Measurements from ENCODE around the gene MILR1.
"Not testable (repeated sequence)": the region's sequence is repeated elsewhere in the genome, so short reads cannot be mapped to it uniquely, and the experiment has no call there.

MILR1 gene, protein sequence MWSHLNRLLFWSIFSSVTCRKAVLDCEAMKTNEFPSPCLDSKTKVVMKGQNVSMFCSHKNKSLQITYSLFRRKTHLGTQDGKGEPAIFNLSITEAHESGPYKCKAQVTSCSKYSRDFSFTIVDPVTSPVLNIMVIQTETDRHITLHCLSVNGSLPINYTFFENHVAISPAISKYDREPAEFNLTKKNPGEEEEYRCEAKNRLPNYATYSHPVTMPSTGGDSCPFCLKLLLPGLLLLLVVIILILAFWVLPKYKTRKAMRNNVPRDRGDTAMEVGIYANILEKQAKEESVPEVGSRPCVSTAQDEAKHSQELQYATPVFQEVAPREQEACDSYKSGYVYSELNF

DNA sequence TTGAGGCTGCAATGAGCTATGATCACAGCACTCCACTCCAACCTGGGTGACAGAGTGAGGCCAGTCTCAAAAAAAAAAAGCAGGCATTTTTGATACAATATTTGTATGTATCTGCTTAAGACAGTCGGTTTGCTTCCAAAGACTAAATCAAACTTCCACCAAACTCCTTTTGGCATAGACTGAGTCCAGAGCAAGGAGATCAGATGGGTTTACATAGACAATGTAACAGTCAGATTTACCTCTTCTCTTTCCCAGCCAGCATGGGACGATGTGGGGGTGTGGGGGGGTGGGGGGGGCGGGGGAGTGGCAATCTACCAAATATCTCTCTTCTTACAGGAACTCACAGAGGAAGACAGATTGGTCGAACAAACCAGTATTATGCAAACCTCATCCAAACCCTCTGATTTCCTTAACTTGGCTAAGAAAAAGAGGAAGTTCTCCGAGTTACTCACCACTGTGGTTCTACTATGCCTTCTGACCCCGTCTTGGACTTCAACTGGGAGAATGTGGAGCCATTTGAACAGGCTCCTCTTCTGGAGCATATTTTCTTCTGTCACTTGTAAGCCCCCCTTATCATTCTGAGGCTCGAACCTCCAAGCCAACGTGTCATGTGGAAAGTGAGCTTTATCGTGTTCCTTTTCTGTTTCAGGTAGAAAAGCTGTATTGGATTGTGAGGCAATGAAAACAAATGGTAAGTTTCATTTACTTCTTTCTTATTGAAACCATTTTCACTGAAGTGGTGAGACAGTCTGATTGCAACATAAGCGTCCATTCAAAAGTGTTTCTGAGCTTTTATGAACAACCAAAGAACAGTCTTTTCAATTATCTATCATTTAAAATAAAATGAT lies at the start of gene MILR1:
Gene MILR1 (plus strand): TSS at position 451 of the 848 bp plus-strand sequence. CDS start 54 bp downstream, at position 505.
- DNase-seq, result no peak

DNA sequence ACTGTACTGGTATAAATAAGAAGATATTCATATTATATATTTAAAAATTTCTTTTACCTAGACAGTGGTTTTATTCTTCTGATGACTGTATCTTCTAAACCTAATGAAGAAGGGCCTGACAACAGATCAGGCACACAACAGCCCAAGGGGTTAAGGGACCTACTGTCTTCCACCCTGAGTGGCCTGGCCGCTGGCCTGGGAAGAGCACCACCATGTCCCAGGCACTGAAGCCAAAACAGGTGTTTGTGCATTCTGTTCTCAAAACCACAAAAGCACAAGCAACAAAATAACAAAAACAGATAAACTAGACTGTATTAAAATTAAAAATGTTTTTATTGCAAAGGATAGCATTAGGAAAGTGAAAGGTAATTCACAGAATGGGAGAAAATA lies 49.2 kb upstream of the MILR1 start:
- no peak for DNase-seq

DNA sequence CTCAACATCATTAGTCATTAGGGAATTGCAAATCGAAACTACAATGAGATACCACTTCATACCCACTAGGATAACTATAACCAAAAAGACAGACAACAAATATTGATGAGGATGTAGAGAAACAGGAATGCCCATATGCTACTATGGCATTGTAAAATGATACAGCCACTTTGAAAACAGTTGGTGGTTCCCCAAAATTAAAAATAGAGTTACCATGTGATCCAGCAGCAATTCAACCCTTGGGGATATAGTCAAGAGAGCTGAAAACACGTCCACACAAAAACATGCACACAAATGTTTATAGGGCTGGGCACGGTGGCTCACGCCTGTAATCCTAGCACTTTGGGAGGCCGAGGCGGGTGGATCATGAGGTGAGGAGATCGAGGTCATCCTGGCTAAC lies 48.3 kb upstream of the MILR1 start:
- no peak for DNase-seq

DNA sequence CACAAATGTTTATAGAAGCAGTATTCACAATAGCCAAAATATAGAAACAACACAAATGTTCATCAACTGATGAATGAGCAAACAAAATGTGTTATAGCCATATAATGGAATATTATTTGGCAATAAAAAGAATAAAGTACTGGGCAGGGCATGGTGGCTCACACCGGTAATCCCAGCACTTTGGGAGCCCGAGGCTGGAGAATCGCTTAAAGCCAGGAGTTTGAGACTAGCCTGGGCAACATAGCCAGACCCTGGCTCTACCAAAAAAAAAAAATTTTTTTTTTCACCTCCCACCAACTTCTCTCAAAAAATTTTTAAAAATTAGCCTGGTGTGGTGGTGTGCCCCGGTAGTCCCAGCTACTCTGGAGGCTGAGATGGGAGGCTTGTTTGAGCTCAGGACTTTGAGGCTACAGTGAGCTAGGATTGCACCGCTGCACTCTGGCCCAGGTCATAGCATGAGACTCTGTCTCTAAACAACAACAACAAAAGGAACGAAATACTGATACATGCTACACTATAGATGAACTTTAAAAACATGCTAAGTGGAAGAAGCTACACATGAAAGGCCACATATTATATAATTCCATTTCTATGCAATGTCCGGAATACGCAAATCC lies 47.6 kb upstream of the MILR1 start:
- DNase-seq, result no peak

DNA sequence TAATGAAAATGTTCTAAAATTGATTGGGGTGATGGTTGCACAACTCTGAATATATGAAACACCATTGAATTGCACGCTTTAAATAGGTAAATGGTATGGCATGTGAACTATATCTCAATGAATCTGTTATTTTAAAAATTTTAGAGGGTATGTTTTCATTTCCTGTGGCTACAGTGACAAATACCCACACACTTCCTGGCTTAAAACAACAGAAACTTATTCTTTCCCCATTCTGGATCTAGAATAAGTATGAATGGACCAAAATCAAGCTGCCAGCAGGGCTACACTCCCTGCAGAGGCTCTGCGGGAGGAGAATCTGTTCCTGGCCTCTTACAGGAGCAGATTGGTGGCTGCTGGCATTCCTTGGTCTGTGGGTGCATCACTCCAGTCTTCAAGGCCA lies 47.0 kb upstream of the MILR1 start:
- DNase-seq, result no peak

DNA sequence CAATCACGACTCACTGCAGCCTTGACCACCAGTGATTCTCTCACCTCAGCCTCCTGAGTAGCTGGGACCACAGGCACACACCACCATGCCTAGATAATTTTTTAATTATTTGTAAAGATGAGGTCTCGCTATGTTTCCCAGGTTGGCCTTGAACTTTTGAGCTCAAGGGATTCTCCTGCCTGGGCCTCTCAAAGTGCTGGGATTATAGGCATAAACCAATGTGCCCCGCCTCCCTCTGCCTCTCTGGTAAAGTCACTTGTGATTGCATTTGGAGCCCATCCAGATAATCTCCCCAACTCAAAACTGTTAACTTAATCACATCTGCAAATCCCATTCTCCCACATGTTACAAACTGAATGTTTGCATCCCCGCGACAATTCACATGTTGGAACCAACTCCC lies 46.4 kb upstream of the MILR1 start:
- no peak for DNase-seq

DNA sequence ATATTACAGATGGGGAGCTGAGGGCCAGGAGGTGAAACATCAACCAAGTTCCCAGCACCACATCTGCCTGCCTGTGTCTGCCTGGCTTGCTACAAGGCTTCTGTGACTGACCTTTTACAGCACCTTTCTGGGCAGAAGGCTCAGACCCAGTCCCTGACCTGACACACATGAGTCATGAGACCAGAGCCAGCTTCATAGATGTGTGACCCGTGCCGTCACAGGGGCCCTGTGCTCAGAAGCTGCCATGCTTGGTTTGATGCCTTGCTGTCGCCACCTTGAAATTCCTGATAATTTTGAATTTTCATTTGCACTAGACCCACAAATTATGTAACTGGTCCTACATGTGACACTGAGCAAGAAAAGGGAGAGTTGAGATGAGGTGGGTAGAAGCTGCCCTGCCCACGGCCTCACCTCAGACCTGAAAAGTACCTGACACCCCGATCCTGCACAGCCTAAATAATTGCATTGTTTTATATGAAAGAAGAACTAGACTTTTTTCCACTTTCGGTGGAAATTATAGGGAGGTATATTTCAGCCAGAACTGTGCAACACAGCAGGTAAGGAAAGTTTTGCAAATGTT lies 44.9 kb upstream of the MILR1 start:
- no peak for DNase-seq

DNA sequence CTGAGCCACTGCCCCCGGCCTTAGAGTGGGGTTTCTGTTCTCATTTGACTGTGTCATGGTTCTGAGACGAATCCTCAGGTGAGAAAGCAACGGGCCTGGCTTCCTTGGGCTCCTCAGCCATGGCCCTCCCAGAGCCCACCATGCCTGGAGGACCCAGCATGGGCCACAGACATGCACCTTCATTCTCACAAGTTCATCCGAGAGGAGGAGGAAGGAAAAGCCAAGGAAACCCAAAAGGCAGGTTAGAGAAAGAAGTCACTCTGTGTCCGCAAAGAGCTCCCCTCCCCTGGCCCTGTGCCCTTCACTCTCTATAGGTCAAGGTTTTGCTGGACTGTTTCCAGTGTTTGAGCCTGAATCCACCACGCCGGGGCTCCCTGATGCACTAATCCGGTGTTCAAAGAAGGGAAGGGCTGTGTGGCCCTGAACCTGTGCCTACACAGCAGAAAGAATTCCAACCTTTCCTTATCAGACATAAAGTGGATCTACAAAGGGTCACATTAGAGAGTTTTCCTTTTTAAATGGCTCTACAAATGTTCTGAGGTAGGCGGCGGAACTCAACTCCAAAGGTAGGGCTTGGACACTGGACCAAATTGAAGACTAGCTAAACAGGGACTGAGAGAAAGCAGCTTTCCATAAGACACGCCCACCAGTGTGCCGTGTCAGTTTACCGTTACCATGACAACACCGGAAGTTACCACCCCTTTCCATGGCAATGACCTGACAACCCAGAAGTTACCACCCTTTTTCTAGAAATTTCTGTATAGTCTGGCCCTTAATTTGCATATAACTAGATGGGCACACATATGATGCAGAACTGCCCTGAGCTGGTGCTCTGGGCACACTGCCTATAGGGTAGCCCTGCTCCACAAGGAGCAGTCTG lies 42.4 kb upstream of the MILR1 start:
- no peak for DNase-seq

DNA sequence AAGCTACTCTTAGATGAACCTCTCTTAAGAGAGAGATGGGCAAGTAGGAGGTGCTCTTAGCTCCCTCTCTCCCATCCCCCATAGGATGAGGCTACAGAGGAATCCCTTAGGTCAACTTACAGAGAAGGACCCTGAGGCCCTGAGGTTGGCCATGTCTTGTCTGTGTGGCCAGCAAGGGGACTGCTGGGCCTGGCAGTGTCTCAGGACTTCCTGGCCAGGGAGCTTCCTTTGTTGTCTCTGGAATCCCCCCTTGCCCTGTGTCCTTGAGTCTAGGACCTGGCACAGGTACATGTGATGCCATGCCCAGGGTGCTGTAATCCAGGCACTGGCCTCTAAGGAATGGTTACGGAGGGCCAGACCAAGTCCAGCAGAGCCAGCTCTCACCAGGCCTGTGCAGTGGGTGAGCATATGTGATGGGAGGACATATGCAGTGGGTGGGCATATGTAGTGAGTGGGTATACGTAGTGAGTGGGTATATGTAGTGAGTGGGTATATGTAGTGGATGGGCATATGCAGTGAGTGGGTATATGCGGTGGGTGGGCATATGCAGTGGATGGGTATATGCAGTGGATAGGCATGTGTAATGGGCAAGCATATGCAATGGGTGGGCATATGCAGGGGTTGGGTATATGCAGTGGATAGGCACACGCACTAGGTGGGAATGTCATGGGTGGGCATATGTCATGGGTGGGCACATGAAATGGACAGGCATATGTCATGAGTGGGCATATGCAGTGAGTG lies 38.0 kb upstream of the MILR1 start:
- DNase-seq, result no peak

DNA sequence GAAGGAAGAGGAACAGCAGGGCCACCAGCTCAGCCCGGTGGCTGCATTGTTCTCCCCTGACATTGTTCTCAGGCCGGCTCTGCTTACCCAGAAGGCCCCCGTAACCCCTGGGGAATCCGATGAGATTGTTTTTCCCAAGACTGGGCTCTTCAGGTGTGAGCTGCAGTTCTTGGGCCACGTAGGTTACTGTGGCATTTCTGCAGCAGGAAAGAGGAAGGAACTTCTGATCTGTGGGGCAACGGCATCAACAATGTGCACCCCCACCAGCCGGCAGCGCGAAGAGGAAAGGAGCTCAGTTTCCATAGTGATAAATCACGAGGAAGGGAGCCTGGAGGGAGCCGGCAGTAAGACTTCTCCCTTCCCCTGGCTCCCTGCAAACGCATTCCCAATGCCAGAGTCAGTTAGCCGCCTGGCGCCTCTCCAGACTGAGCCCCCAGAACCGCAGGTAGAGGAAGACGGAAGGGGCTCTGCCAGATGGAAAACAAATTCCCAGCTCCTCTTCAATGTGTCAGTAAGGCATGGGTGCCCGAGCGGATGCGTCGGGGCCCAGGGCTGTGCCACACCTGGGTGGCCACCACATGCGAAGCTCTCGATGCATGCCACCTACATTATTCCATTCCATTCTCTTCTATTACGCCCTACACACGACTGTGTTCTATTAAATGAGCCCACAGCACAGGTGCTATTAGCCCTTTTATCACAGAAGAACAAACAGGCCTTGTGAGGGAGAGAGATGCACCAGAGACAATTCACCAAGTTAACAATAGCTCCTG lies 36.7 kb upstream of the MILR1 start:
- no peak for DNase-seq

DNA sequence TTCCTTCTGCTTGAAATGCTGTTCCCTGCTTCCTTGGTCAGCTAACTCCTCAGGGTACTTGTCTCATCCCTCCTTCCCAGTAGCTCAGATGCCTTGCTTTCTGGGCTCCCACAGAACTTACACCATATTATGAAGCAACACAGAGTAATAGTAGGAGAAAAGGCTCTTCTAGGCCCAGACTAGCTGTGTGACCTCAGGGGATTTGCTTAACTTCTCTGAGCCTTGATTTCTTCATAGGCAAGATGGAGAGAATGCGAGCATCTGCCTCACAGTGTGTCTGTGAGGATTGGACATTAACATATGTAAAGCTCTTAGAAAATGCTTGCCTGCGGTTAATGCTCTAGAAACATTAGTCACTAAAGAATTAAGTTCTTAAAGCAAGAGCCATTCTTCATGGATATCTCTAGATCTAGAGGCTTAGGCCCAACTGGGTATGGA lies 36.0 kb upstream of the MILR1 start:
- no peak for DNase-seq

DNA sequence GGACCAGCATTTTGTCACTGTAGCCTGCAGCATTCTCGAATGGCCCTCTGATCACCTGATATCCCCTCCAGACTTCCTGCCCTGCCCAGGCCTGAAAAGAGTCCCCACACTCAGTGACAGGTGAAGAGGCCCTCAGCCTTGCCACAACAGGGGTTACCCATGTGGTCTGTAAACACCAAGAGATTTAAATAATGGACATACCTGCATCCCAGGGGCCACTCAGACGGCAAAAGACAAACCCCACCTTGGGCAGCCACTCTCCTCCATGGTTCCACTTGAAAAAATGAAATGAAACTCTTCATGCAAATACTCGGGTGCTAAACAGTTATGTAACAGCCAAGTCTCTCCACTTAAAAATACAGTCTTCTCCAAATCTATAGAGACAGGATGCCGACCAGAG lies 35.4 kb upstream of the MILR1 start:
- no peak for DNase-seq

DNA sequence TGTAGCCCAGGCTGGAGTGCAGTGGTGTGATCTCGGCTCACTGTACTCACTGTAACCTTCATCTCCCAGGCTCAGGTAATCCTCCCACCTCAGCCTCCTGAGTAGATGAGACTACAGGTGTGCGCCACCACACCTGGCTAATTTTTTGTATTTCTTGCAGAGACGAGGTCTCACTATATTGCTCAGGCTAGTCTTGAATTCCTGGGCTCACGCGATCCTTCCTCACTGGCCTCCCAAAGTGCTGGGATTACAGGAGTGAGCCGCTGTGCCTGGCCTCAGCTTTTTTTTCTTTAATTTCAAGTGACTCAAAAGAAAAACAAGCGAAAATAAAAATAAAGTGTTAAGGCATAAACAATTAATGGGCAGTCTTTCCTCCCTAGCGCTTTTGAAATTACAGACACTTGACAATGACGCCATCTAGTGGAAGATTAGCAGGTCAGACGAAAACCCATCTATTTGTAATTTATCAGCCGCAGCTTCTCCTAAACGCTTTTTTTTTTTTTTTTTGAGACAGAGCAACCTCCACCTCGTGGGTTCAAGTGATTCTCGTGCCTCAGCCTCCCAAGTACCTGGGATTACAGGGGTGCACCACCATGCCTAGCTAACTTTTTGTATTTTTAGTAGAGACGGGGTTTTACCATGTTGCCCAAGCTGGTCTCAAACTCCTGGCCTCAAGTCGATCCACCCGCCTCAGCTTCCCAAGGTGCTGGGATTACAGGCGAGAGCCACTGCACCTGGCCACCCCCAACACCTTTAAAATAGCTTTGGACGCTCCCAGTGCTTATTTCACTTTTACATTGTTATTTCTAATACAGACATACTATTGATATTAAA lies 30.2 kb upstream of the MILR1 start:
- no peak for DNase-seq

DNA sequence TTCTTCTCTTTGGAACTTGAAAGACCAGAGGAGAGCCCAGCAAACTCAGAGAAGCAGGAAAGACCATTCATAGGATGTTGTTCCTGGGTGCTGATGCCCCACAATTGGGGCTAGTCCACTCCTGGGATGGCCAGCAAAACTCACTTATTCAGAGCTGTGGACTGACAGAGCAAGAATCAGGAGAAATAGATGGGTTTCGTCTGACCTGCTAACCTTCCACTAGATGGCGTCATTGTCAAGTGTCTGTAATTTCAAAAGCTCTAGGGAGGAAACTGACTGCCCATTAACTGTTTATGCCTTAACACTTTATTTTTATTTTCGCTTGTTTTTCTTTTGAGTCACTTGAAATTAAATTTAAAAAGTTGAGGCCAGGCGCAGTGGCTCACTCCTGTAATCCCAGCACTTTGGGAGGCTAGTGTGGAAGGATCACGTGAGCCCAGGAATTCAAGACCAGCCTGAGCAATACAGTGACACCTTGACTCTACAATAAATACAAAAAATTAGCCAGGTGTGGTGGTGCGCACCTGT lies 28.7 kb upstream of the MILR1 start:
- no peak for DNase-seq

DNA sequence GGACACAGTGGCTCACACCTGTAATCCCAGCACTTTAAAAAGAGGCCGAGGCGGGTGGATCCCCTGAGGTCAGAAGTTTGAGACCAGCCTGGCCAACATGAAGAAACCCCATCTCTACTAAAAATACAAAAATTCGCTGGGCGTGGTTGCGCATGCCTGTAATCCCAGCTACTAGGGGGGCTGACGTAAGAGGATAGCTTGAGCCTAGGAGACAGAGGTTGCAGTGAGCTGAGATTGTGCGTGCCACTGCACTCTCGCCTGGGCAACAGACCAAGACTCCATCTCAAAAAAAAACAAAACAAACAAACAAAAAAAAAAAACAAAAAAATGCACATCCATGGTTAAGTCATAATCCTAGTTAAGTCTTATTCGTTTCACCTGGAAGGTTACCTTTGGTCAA lies 26.8 kb upstream of the MILR1 start:
- not testable (repeated sequence) for DNase-seq

DNA sequence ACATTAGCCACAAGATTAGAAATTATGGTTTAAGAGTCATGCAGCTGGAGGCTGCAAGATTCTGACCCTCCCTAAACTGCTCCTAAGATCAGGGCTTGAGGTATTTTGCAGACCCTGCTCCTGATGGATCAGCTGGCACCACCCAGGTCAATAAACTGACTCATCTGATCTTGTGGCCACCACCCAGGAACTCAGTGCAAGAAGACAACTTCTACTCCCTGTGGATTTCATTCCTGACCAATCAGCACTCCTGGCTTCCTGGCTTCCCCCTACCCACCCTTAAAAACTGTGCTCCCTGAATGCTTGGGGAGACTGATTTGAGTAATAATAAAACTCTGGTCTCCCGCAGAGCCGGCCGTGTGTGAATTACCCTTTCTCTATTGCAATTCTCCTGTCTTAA lies 25.0 kb upstream of the MILR1 start:
- no peak for DNase-seq

DNA sequence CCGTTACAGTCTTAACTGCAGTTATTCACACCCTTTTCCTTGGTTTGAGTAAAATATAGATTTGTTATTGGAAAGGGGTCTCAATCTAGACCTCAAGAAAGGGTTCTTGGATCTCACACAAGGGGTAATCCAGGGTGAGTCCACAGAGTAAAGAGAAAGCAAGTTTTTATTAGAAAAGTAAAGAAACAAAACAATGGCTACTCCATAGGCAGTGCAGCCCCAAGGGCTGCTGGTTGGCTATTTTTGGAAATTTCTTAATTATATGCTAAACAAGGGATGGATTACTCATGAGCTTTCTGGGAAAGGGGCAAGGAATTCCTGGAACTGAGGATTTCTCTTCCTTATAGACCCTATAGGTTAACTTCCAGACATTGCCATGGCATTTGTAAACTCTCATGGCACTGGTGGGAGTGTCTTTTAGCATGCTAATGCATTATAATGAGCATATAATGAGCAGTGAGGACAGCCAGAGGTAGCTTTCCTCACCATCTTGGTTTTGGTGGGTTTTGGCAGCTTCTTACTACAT lies 24.5 kb upstream of the MILR1 start:
- no peak for DNase-seq

DNA sequence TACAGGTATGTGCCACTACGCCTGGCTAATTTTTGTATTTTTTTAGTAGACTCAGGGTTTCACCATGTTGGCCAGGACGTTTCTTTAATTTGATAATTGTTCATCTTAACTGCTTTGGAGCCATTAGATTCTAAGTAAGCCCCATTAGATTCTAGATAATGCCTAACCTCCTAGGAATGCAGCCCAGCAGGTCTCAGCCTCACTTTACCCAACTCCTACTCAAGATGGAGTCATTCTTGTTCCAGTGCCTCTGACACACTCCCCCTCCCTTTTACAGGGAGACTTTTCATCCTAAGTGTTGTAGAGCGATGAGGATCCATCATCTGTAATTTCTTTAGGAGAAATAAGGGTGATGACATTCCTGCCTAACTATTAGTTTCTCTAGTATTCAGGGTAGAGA lies 23.7 kb upstream of the MILR1 start:
- DNase-seq, result no peak

DNA sequence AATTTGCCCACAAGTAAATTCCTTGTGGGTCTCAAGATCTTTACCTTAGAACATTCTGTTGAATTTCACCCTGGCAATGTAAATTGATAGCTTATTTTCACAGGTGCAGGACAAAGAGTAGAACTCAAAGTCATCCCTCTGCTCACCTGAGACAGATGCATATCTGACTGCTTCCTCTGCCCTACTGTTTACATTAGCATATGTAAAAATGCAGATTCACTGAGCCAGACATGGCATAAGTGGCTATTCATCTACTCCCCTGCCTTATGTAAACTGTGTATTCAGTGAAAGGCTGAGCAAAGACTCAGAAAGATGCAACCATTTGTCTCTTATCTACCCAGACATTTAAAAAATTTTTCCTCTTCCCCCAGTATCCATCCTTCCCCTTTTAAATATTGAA lies 22.3 kb upstream of the MILR1 start:
- DNase-seq, result no peak
